SU-DHL-6 (cell line): Measurements from ENCODE around the gene SYCE1L.
A peak's percentile ranks its signal among the peaks of the same experiment; 100 is the strongest.

Experiments used
- H2AFZ ChIP-seq: fragments of 200-600 bp; sonication (generic); 2 replicates; pipeline ENCODE4 v1.6.1; 2014; ENCODE audit warnings: low read depth, mild to moderate bottlenecking, moderate library complexity, mixed read lengths, antibody characterized with exemption, low read length; ENCODE audit not compliant: severe bottlenecking
- H3F3A ChIP-seq: fragments of 200-600 bp; shearing (Covaris generic); 2 replicates; pipeline ENCODE4 v1.6.0; 2016; ENCODE audit warnings: antibody characterized with exemption, mild to moderate bottlenecking; ENCODE audit not compliant: insufficient read depth
- H3K27ac ChIP-seq: fragments of 200-600 bp; sonication (generic); 2 replicates; pipeline ENCODE4 v1.5.1; 2016; ENCODE audit warnings: low read depth, mild to moderate bottlenecking, low read length, moderate library complexity, mixed read lengths
- H3K27me3 ChIP-seq: fragments of 200-600 bp; sonication (generic), shearing (Covaris generic); 2 replicates; pipeline ENCODE4 v1.6.0; 2014; ENCODE audit warnings: mild to moderate bottlenecking, low read length
- H3K36me3 ChIP-seq: fragments of 200-600 bp; sonication (generic); 2 replicates; pipeline ENCODE4 v1.6.1; 2014; ENCODE audit warnings: mild to moderate bottlenecking, low read length, mixed read lengths
- H3K4me2 ChIP-seq: fragments of 300-600, 200-600 bp; shearing (Covaris generic), sonication (generic); 2 replicates; pipeline ENCODE4 v1.6.0; 2014; ENCODE audit warnings: low read length, low read depth, mild to moderate bottlenecking; ENCODE audit not compliant: poor library complexity, severe bottlenecking
- H3K4me3 ChIP-seq: fragments of 200-600 bp; sonication (generic); 2 replicates; pipeline ENCODE4 v1.5.1; 2014; ENCODE audit warnings: antibody characterized with exemption, low read length, mild to moderate bottlenecking, mixed read lengths; ENCODE audit not compliant: insufficient read depth, poor library complexity, severe bottlenecking
- H3K79me2 ChIP-seq: fragments of 200-600 bp; sonication (generic); 2 replicates; pipeline ENCODE4 v1.6.1; 2014; ENCODE audit warnings: mild to moderate bottlenecking, low read length, moderate library complexity; ENCODE audit not compliant: insufficient read depth
- H3K9ac ChIP-seq: fragments of 200-600 bp; sonication (generic); 2 replicates; pipeline ENCODE4 v1.7.0; 2014; ENCODE audit warnings: mild to moderate bottlenecking, low read length
- H3K9me2 ChIP-seq: fragments of 200-600 bp; sonication (generic); replicated peaks from 2 replicates; pipeline ENCODE4 v1.6.1; 2014; ENCODE audit warnings: low read length; ENCODE audit not compliant: insufficient read depth
- H3K9me3 ChIP-seq: fragments of 200-600 bp; sonication (generic); 2 replicates; pipeline ENCODE4 v1.6.1; 2014; ENCODE audit warnings: low read length, mixed read lengths; ENCODE audit not compliant: insufficient read depth
- H4K20me1 ChIP-seq: fragments of 200-600 bp; sonication (generic); 2 replicates; pipeline ENCODE4 v1.6.1; 2014; ENCODE audit warnings: low read depth, mild to moderate bottlenecking, antibody characterized with exemption, low read length, moderate library complexity, mixed read lengths
- EZH2phosphoT487 ChIP-seq: fragments of 200-600 bp; sonication (generic), shearing (Covaris generic); conservative IDR thresholded peaks from 2 replicates; pipeline ENCODE4 v1.6.1; 2018; ENCODE audit warnings: mild to moderate bottlenecking, antibody characterized with exemption, low read length, moderate library complexity, mixed read lengths
- TF ChIP-seq, protein P1 (sequence below): fragments of 200-600 bp; sonication (generic); IDR thresholded peaks from one replicate; pipeline ENCODE4 v1.5.1; 2017; ENCODE audit warnings: antibody characterized with exemption, mild to moderate bottlenecking, low read length, moderate library complexity; ENCODE audit not compliant: insufficient read depth, poor library complexity, severe bottlenecking

The SYCE1L gene

GRCh38 chr16:77221482-77221881 lies 22.3 kb downstream of the SYCE1L start:
- H3K79me2 ChIP-seq: no peaks in the 10 kb centered on the region
- no peaks in the 10 kb centered on the region for H3K36me3 ChIP-seq
- no peak overlapping the region for H3K9ac ChIP-seq
- no peaks in the 10 kb centered on the region for H3K9me3 ChIP-seq
- TF ChIP-seq EZH2phosphoT487: no peak
- TF ChIP-seq, protein P1, sequence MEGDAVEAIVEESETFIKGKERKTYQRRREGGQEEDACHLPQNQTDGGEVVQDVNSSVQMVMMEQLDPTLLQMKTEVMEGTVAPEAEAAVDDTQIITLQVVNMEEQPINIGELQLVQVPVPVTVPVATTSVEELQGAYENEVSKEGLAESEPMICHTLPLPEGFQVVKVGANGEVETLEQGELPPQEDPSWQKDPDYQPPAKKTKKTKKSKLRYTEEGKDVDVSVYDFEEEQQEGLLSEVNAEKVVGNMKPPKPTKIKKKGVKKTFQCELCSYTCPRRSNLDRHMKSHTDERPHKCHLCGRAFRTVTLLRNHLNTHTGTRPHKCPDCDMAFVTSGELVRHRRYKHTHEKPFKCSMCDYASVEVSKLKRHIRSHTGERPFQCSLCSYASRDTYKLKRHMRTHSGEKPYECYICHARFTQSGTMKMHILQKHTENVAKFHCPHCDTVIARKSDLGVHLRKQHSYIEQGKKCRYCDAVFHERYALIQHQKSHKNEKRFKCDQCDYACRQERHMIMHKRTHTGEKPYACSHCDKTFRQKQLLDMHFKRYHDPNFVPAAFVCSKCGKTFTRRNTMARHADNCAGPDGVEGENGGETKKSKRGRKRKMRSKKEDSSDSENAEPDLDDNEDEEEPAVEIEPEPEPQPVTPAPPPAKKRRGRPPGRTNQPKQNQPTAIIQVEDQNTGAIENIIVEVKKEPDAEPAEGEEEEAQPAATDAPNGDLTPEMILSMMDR: no peak
- H3K27me3 ChIP-seq: no peaks in the 10 kb centered on the region
- H3F3A ChIP-seq: no peaks in the 10 kb centered on the region
- no peaks in the 10 kb centered on the region for H4K20me1 ChIP-seq
- no peaks in the 10 kb centered on the region for H3K9me2 ChIP-seq
- no peak overlapping the region for H3K27ac ChIP-seq
- H3K4me2 ChIP-seq: no peak overlapping the region
- no peak overlapping the region for H3K4me3 ChIP-seq
- H2AFZ ChIP-seq: no peak overlapping the region

DNA sequence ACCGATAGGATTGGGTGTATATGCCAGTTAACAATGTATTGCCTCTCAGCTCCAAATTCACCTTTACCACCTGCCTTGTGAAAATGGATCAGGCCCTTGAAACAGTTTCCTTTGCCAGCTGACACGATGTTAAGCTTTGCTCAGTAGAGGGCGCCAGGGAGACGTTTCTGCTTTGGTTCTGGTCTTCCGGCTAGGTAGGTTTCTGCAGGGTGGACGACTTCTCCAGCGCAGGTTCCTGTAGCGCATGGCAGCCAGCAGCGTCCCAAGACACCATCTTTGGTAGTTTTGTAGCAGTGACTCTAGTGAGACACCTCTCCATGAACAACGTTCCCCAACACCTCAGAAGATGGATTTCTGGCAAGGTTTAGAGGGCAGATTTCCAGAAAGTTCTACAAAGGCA lies 24.0 kb downstream of the SYCE1L start:
- Histone ChIP-seq H3K36me3 (no peaks in the 10 kb centered on the region), H3K4me3 (no peak overlapping the region), H4K20me1 (no peaks in the 10 kb centered on the region), H3K9me2 (no peaks in the 10 kb centered on the region), H3K9ac (no peak overlapping the region), H2AFZ (no peak overlapping the region), H3K79me2 (no peaks in the 10 kb centered on the region), H3K4me2 (no peak overlapping the region), H3K27me3 (no peaks in the 10 kb centered on the region), H3F3A (no peaks in the 10 kb centered on the region), H3K9me3 (no peaks in the 10 kb centered on the region), H3K27ac (no peak overlapping the region)
- TF ChIP-seq EZH2phosphoT487: no peak
- TF ChIP-seq, protein P1: peak; percentile 35

GRCh38 chr16:77225182-77225581 lies 26.0 kb downstream of the SYCE1L start:
- H3K4me2 ChIP-seq: no peak overlapping the region
- no peak for TF ChIP-seq EZH2phosphoT487
- TF ChIP-seq, protein P1: no peak
- no peaks in the 10 kb centered on the region for H4K20me1 ChIP-seq
- no peak overlapping the region for H3K4me3 ChIP-seq
- H3K27me3 ChIP-seq: no peaks in the 10 kb centered on the region
- H3K9me2 ChIP-seq: no peaks in the 10 kb centered on the region
- H3K79me2 ChIP-seq: no peaks in the 10 kb centered on the region
- H2AFZ ChIP-seq: no peak overlapping the region
- H3K27ac ChIP-seq: no peak overlapping the region
- no peaks in the 10 kb centered on the region for H3F3A ChIP-seq
- no peaks in the 10 kb centered on the region for H3K36me3 ChIP-seq
- H3K9me3 ChIP-seq: no peaks in the 10 kb centered on the region
- H3K9ac ChIP-seq: no peak overlapping the region

DNA sequence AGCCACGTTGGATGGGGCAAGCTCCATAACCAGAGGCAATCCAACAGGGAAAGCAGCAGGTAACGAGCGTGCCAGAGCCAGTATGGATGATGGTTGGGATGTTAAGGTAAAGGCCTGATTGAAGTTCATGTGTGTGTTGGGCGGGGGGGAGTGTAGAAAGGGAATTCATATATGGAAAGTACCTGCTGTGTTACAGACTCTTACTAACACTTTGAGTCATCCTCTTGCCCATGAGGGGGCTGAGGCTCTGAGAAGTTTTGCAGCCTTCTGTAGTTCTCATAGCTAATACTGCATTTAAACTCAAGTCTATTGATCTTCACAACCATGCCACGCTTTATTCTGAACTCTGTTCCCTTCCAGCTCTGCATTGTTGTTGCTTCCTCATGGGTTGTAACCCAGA lies 28.5 kb downstream of the SYCE1L start:
- H3F3A ChIP-seq: no peaks in the 10 kb centered on the region
- no peaks in the 10 kb centered on the region for H3K9me3 ChIP-seq
- no peak for TF ChIP-seq EZH2phosphoT487
- TF ChIP-seq, protein P1: no peak
- no peaks in the 10 kb centered on the region for H4K20me1 ChIP-seq
- no peak overlapping the region for H3K9ac ChIP-seq
- H3K9me2 ChIP-seq: no peaks in the 10 kb centered on the region
- no peaks in the 10 kb centered on the region for H3K79me2 ChIP-seq
- H3K4me2 ChIP-seq: no peak overlapping the region
- no peak overlapping the region for H2AFZ ChIP-seq
- no peaks in the 10 kb centered on the region for H3K36me3 ChIP-seq
- H3K4me3 ChIP-seq: no peak overlapping the region
- no peak overlapping the region for H3K27ac ChIP-seq
- H3K27me3 ChIP-seq: no peaks in the 10 kb centered on the region
